ENCODE results near the gene KCNK4. TPM values are rescaled to one million over a fixed set of nuclear protein-coding genes. Genes with fewer than 3 reads are reported as not detected.

Gene KCNK4
- total and polyA plus RNA-seq, 8 donors, result 0.11 to 0.14 TPM; not detected in 6

GRCh38 chr11:64296830-64297698 is 6.0 kb downstream of the KCNK4 start:
- ATAC-seq (no peak), DNase-seq (no peak)
- Histone ChIP-seq H3K27me3 (peaks cover 58 to 90% of the 10 kb centered on the region in 2 donors), H3K4me3 (no peak overlapping the region), H3K4me1 (peaks cover 18 to 32% of the 10 kb centered on the region in 2 donors), H3K9me3 (no peaks in the 10 kb centered on the region), H3K36me3 (no peaks in the 10 kb centered on the region), H3K27ac (no peak overlapping the region)
- TF ChIP-seq, protein P1, sequence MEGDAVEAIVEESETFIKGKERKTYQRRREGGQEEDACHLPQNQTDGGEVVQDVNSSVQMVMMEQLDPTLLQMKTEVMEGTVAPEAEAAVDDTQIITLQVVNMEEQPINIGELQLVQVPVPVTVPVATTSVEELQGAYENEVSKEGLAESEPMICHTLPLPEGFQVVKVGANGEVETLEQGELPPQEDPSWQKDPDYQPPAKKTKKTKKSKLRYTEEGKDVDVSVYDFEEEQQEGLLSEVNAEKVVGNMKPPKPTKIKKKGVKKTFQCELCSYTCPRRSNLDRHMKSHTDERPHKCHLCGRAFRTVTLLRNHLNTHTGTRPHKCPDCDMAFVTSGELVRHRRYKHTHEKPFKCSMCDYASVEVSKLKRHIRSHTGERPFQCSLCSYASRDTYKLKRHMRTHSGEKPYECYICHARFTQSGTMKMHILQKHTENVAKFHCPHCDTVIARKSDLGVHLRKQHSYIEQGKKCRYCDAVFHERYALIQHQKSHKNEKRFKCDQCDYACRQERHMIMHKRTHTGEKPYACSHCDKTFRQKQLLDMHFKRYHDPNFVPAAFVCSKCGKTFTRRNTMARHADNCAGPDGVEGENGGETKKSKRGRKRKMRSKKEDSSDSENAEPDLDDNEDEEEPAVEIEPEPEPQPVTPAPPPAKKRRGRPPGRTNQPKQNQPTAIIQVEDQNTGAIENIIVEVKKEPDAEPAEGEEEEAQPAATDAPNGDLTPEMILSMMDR (IDR thresholded peaks at IDR 0.05), result no peak
- intact Hi-C loops (cut with DNase I), result no loop called here

DNA sequence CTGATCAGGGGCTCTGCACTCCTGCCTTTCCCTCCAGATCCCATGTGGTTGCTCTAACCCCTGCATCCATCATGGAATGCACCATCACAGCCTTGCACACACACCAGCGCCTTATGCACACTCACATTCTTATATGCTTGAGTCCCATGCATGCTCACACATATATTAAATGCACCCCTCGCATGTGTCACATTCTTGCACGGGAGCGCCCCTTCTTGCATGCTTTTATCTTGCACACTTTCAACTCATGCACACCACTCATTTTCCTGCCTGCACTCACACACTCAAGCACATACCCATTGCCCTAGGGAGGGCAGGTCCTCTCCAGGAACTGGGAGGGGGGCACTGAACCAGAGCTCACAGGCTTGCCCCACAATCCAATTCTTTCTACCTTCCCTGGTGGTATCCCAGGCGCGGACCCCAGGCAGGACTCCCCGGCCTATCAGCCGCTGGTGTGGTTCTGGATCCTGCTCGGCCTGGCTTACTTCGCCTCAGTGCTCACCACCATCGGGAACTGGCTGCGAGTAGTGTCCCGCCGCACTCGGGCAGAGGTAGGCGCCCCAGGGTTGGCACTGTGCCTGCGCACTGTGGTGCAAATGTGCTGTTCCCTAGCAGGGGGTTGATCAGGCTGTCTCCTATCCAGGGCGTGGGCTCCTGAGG is 6.7 kb downstream of the KCNK4 start:
- intact Hi-C loops (cut with DNase I), result no loop called here
- no peaks in the 10 kb centered on the region for H3K36me3 ChIP-seq
- peaks cover 50 to 82% of the 10 kb centered on the region in 2 donors for H3K27me3 ChIP-seq
- H3K4me3 ChIP-seq, result no peak overlapping the region
- ATAC-seq (no peak), DNase-seq (no peak)
- no peak overlapping the region for H3K27ac ChIP-seq
- no peaks in the 10 kb centered on the region for H3K9me3 ChIP-seq
- TF ChIP-seq, protein P1 (IDR thresholded peaks at IDR 0.05), result no peak
- peaks cover 15 to 26% of the 10 kb centered on the region in 2 donors for H3K4me1 ChIP-seq

DNA sequence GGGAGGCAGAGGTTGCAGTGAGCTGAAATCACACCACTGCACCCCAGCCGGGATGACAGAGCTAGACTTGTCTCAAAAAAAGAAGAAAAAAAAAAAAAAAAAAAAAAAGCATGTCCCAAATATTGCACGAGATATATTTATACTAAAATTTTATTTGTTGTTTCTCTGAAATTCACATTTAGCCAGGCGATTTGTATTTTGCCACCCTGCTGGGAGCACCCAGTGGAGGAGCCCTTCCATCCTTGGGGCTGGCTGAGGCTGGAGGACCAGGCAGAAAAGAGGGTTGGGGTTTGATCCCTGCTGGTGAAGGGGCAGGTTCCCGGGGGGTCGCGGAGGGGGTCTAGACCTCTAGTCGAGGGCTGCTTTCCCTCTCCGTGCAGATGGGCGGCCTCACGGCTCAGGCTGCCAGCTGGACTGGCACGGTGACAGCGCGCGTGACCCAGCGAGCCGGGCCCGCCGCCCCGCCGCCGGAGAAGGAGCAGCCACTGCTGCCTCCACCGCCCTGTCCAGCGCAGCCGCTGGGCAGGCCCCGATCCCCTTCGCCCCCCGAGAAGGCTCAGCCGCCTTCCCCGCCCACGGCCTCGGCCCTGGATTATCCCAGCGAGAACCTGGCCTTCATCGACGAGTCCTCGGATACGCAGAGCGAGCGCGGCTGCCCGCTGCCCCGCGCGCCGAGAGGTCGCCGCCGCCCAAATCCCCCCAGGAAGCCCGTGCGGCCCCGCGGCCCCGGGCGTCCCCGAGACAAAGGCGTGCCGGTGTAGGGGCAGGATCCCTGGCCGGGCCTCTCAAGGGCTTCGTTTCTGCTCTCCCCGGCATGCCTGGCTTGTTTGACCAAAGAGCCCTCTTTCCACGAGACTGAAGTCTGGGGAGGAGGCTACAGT is 8.1 kb downstream of the KCNK4 start:
- DNase-seq (peak in 2 of 4 donors; percentile 72 to 90), ATAC-seq (peak; percentile 45)
- peaks cover 19 to 32% of the 10 kb centered on the region in 2 donors for H3K4me1 ChIP-seq
- H3K4me3 ChIP-seq, result peak overlapping the region; percentile 10 to 39
- H3K27ac ChIP-seq, result no peak overlapping the region
- intact Hi-C loops (cut with DNase I), result no loop called here
- TF ChIP-seq, protein P1 (IDR thresholded peaks at IDR 0.05), result no peak
- no peaks in the 10 kb centered on the region for H3K9me3 ChIP-seq
- no peaks in the 10 kb centered on the region for H3K36me3 ChIP-seq
- H3K27me3 ChIP-seq, result peaks cover 42 to 68% of the 10 kb centered on the region in 2 donors

GRCh38 chr11:64299847-64300648 is 8.9 kb downstream of the KCNK4 start, which contains the start of gene CATSPERZ:
Gene CATSPERZ (plus strand): TSS chr11:64300358. CDS start chr11:64300411, 53 bp downstream.
- DNase-seq (no peak), ATAC-seq (no peak)
- no peaks in the 10 kb centered on the region for H3K9me3 ChIP-seq
- H3K27me3 ChIP-seq, result peaks cover 42 to 60% of the 10 kb centered on the region in 2 donors
- intact Hi-C loops (cut with DNase I), result loop anchor here in 1 of 2 donors (5.0 kb wide), 1 partner anchor 98 kb away; no protein-coding TSS in a partner anchor
- peak within 1 kb of the TSS; percentile 10 to 39 for H3K4me3 ChIP-seq
- H3K36me3 ChIP-seq, result no peaks in the 10 kb centered on the region
- H3K4me1 ChIP-seq, result peaks cover 16 to 37% of the 10 kb centered on the region in 2 donors
- TF ChIP-seq, protein P1 (IDR thresholded peaks at IDR 0.05), result no peak
- no peak within 1 kb of the TSS for H3K27ac ChIP-seq
